HFF-Myc (cell line): ENCODE data around the gene SRGAP3.

ENCODE experiments used
- DNase-seq: peaks from one replicate; pipeline ENCODE4 v3.0.0-alpha.2; 2011; ENCODE audit warnings: low read depth; ENCODE audit errors: extremely low read depth
- H3K4me3 ChIP-seq: replicated peaks from 2 replicates; pipeline ENCODE4 v1.5.1; 2011; ENCODE audit warnings: low read depth, mild to moderate bottlenecking, control low read depth, low read length
- CTCF ChIP-seq: IDR thresholded peaks from 2 replicates; pipeline ENCODE4 v1.5.1; 2012; ENCODE audit warnings: mild to moderate bottlenecking, low read depth, low read length, control low read depth; ENCODE audit errors: missing control alignments

The SRGAP3 gene

GRCh38 chr3:9192248-9193025, 57.0 kb downstream of the SRGAP3 start:
- no peak for DNase-seq
- no peak for TF ChIP-seq CTCF
- no peak overlapping the region for H3K4me3 ChIP-seq

- H3K4me3 ChIP-seq, result no peak overlapping the region
- no peak for DNase-seq
- TF ChIP-seq CTCF, result no peak
These were observed 59.2 kb downstream of the SRGAP3 start for GRCh38 chr3:9190276-9190675.

- DNase-seq, result no peak
- no peak for TF ChIP-seq CTCF
- no peak overlapping the region for H3K4me3 ChIP-seq
These were observed 60.9 kb downstream of the SRGAP3 start for GRCh38 chr3:9188583-9188982.

- no peak for TF ChIP-seq CTCF
- H3K4me3 ChIP-seq, result no peak overlapping the region
- no peak for DNase-seq
These were observed 63.7 kb downstream of the SRGAP3 start for GRCh38 chr3:9185701-9186100.

GRCh38 chr3:9185046-9185445, 64.4 kb downstream of the SRGAP3 start:
- no peak for TF ChIP-seq CTCF
- no peak overlapping the region for H3K4me3 ChIP-seq
- no peak for DNase-seq

GRCh38 chr3:9184461-9184835, 65.0 kb downstream of the SRGAP3 start:
- H3K4me3 ChIP-seq, result no peak overlapping the region
- no peak for DNase-seq
- no peak for TF ChIP-seq CTCF

- no peak for DNase-seq
- H3K4me3 ChIP-seq, result no peak overlapping the region
- no peak for TF ChIP-seq CTCF
These were observed 65.5 kb downstream of the SRGAP3 start for GRCh38 chr3:9183811-9184460.
